ENCODE results near the gene LRRC4C.

LRRC4C gene

GRCh38 chr11:40280159-40281051 lies 1179.0 kb downstream of the LRRC4C start:
- no peak for DNase-seq

GRCh38 chr11:40276960-40277359 lies 1182.5 kb downstream of the LRRC4C start:
- no peak for DNase-seq

DNA sequence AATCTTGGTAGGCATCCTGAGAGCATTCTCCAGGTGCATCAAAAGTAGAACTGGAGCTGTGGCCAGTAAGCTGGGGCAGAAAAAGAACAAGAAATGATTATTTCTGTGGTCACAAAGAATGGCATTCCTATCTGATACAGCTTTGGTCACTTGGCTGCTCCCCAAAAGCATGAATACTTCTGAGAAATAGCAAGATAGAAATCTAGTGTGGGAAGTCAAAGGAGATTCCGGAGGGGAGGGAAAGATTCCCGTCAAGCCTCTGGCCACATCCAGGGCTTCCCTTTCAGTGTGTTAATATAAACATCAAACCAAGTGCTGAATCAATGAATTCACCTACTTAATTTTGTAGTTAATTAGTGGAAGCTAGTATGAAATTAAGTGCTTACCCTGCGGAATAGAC lies 1185.4 kb downstream of the LRRC4C start:
- DNase-seq, result no peak

GRCh38 chr11:40273192-40273732 lies 1186.2 kb downstream of the LRRC4C start:
- DNase-seq, result no peak

- DNase-seq, result no peak
Measured at GRCh38 chr11:40271361-40271760, 1188.1 kb downstream of the LRRC4C start.

DNA sequence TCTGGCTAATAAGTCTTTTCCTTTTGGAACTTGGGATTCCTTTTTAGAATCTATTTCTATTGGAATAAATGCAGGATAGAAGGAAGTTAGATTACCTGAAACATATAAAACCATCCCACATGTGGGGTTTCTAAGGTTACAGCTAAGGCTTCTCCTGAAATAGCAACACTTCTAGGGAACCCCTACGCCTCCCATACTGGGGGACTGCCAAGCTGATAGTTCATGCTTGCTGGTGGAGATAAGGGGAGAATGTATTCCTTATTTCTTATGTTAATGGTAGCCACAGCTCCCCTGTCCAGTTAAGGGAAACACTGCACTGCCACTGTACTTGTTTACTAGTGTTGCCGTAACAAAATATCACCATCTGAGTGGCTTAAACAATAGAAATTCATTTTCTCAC lies 1189.6 kb downstream of the LRRC4C start:
- no peak for DNase-seq

GRCh38 chr11:40268551-40268950 lies 1190.9 kb downstream of the LRRC4C start:
- DNase-seq, result no peak

DNA sequence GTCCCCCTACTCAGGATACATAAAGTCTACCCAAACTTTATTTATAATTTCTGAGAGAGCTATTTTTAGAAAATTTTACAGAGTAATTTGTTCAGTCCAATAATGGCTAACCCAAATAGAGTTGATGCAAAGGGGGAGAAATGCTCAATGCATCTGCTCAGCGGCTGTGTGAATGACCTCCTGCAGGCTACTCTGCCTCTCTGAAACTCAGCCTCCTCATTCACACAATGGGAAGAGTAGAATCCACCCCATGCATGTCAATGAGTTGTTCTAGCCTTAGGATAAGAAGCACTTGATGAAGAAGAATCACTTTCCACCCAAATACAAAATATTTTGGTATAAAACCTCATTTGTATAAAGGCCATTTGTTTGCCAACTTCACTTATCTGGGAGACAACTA lies 1204.0 kb downstream of the LRRC4C start:
- no peak for DNase-seq

DNA sequence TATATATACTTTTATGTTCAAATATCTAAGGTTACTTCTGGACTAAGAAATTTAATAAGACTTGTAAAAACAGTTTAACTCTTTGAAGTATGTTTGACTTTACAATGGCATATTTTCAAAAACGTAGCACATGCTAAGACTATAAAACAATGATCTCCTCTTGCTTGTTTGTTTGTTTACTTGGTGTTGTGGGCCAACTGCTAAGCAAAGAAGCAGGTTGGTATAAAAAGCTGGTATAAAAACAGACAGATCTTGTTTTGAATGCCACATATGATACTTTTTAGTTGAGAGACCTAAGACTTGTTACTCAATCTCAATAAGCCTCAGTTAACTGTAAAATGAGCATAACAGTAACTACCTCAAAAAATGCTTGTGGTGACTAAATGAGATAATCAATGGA lies 1206.3 kb downstream of the LRRC4C start:
- DNase-seq, result no peak

DNA sequence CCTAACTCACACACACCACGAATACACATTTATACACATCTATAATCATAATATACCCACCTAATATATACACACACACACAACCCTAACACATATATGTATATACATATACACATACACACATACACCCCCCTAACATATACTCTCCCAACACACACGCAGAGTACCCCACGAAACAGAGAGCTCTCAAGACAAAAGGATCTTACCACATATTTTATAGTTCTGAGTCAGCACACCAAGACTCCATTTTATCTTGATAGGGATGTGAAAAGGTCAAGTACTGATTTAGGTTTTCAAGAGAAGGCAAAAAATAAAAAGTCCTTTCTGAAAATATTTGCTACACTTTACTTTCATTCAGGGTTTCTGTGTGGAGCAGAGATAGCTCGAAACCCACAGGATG lies 1207.2 kb downstream of the LRRC4C start:
- no peak for DNase-seq

- no peak for DNase-seq
Measured at GRCh38 chr11:40246983-40247382, 1212.5 kb downstream of the LRRC4C start.

DNA sequence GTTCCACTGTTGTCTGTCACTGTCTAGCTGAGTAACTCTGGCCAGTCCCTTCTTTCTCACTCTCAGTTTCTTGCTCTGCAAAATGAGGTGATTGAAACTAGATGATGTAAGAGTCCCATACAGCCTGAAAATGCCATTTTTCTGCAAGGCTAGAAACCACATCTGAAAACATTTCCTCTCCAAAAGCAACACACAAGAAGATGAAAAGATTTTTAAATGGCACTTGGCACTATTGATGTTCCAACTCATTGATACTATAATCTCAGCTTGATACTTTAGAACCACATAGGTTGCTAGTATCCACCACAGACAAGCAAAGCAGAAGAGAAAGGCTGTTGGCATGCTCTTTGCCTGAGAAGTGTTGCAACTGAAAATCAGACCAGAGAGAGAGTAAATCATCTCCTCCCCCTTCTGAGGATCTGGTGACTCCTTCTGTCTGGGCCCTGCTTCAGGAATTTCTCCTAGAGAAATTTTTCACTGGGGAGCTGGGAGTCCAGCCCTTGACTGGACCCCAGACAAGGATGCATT lies 1217.9 kb downstream of the LRRC4C start:
- no peak for DNase-seq

GRCh38 chr11:40240284-40240683 lies 1219.2 kb downstream of the LRRC4C start:
- DNase-seq, result no peak

GRCh38 chr11:40236526-40236925 lies 1222.9 kb downstream of the LRRC4C start:
- no peak for DNase-seq

DNA sequence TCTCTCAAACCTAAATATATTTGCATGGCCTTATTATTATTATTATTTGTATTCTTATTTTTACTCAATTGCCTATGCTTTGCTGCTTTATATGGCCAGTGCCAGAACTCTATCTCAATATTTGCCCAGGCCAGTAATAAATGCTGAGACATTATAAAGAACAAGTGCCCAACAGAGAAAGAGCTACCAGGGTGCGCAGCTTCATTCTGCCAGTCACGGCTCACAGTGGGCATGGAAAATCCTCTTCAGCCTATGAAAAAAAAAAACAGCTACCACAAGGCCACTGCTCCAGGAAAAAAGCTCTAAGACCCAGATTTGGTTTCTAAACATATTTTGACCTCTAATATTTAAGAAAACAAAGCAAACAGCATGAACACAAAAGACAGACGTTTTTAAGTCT lies 1223.6 kb downstream of the LRRC4C start:
- no peak for DNase-seq

DNA sequence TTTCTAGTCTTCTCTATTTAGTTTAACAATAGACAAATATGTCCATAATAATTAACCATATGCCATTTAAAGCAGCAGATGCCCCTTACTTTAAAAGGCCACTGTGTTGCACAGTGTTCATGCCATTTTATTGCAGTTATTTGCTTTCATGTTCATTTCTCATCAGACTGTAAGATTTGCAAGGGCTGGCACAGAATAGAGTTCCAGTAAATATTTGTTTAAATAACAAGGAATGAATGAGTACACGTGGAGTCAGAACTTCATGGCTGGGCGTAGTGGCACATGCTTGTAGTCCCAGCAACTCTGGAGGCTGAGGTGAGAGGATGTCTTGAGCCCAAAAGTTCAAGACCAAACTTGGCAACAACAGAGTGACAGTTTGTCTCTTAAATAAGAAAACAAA lies 1228.6 kb downstream of the LRRC4C start:
- no peak for DNase-seq

GRCh38 chr11:40228662-40229061 lies 1230.8 kb downstream of the LRRC4C start:
- no peak for DNase-seq

DNA sequence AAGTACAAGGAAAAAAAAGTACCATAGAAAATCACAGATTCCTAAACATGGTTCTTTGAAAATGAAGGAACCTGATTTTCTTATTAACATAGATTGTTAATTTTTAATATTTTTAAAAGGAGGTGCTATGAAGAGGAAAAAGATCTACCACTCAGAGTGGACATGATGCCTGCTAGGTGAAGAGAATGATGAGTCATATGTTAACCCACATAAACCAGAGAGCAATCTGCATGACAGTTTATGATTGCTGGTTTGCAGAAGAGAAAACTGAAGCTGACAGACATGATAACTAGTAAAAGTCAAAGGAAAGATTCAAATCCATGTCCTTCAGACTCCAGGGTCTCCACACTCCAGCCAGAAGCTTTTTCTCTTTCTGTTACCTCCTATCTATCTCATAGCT lies 1231.7 kb downstream of the LRRC4C start:
- DNase-seq, result no peak

DNA sequence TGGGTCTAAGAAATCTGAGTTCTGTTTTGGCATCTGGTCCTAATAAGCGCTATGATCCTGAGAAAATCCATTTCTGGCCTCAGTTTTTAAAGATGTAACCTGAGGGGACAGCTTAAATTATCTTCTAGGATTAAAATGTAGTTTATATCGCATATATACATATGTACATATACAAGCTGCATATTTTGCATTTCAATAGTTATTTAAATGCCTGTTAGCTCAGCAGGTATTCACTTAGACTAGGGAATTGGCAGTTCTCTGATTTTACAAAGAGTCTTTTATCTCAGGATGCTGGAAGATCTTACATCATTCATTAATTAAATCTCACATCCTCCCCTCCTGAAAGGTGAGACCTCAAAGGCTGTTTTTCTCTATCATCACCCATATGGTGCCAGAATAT lies 1232.8 kb downstream of the LRRC4C start:
- DNase-seq, result no peak

- no peak for DNase-seq
Measured at GRCh38 chr11:40223596-40224330, 1235.7 kb downstream of the LRRC4C start.

DNA sequence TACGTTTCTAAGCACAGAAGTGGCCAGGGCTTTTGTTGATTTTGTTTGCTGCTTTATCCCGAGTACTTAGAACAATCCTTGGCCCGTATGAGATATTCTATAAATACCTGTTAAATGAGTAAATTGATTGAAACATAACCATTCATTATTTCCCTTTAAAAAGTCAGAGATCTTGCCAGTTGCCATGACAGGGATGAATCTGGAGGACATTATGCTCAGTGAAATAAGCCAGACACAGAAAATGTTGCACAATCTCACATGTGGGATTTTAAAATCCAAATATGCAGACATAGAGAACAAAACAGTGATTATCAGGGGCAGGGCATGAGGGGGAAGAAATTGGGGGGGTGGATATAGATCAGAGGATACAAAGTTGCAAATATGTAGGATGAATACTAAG lies 1240.1 kb downstream of the LRRC4C start:
- no peak for DNase-seq

DNA sequence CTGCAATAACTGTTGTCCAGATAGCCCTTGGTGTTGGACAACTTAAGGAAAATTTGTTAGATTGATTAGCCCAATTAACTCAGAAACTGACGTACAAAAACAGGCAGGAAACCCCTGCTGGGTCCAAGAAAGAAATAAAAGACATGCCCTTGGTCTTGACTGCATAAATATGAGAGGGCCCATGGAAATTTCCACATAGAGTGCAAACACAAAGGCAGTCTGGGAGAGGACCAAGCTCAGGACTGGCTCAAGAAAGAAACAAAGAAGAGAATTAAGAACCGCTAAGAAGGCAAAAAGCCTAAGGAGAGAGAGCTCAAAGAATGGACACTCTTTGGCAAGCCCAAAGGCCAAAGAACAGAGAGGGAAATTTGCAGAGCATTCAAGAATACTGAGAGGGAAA lies 1243.9 kb downstream of the LRRC4C start:
- no peak for DNase-seq

DNA sequence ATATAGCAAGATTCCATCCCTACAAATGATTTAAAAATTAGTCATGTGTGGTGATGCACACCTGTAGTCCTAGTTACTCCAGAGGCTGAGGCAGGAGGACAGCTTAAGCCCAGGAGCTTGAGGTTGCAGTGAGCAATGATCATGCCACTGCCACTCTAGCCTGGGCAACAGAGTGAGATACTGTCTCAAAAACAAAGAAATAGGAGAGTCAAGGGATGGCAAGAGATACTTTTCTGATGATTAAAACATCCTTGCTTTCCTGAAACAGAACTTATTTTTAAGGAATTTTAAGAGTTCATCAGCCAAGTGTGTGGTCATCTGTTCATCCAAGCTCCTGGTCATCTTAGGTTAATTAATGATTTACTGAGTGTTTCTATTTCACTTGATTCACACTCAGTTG lies 1252.0 kb downstream of the LRRC4C start:
- no peak for DNase-seq

- no peak for DNase-seq
Measured at GRCh38 chr11:40204228-40204627, 1255.2 kb downstream of the LRRC4C start.

All from stimulated activated CD8-positive, alpha-beta memory T cell treated with anti-CD3 and anti-CD28 coated beads, Interleukin-4, amount 100 ng/mL, for 48 hours (primary cell).